Embryonic facial prominence (tissue), 1 donor: Measurements from ENCODE around the gene CDK14.

ENCODE experiments used
- DNase-seq: peaks from one replicate; pipeline ENCODE4 v3.0.0-alpha.2; 2016; ENCODE audit errors: extremely low spot score

The CDK14 gene

GRCh38 chr7:90948085-90948484, 352.0 kb downstream of the CDK14 start:
- no peak for DNase-seq

- no peak for DNase-seq
Observed at GRCh38 chr7:90951229-90951628, 355.1 kb downstream of the CDK14 start.

- DNase-seq: no peak
Observed at GRCh38 chr7:90951986-90952954, 356.1 kb downstream of the CDK14 start.

GRCh38 chr7:90955641-90956207, 359.6 kb downstream of the CDK14 start:
- DNase-seq: no peak

GRCh38 chr7:90957883-90958282, 361.8 kb downstream of the CDK14 start:
- no peak for DNase-seq

GRCh38 chr7:90958647-90959046, 362.5 kb downstream of the CDK14 start:
- DNase-seq: no peak

- DNase-seq: no peak
Observed at GRCh38 chr7:90961037-90961725, 365.1 kb downstream of the CDK14 start.

- DNase-seq: no peak
Observed at GRCh38 chr7:90965211-90965610, 369.1 kb downstream of the CDK14 start.

GRCh38 chr7:90966346-90966745, 370.2 kb downstream of the CDK14 start:
- no peak for DNase-seq

GRCh38 chr7:90968871-90969270, 372.8 kb downstream of the CDK14 start:
- no peak for DNase-seq

- no peak for DNase-seq
Observed at GRCh38 chr7:90972906-90973550, 376.9 kb downstream of the CDK14 start.

GRCh38 chr7:90977056-90977455, 380.9 kb downstream of the CDK14 start:
- no peak for DNase-seq

GRCh38 chr7:90980545-90980944, 384.4 kb downstream of the CDK14 start:
- DNase-seq: no peak

GRCh38 chr7:90982228-90982627, 386.1 kb downstream of the CDK14 start:
- no peak for DNase-seq

- DNase-seq: no peak
Observed at GRCh38 chr7:90984692-90985091, 388.6 kb downstream of the CDK14 start.

- DNase-seq: no peak
Observed at GRCh38 chr7:90988516-90988915, 392.4 kb downstream of the CDK14 start.

- DNase-seq: no peak
Observed at GRCh38 chr7:90988996-90989765, 393.1 kb downstream of the CDK14 start.

- DNase-seq: no peak
Observed at GRCh38 chr7:90994121-90994520, 398.0 kb downstream of the CDK14 start.

GRCh38 chr7:90994601-90995000, 398.5 kb downstream of the CDK14 start:
- no peak for DNase-seq

GRCh38 chr7:90995996-90996395, 399.9 kb downstream of the CDK14 start:
- no peak for DNase-seq
